Measurements from ENCODE around the gene PARD3B.

The PARD3B gene

GRCh38 chr2:204535764-204536163 is 9.5 kb upstream of the PARD3B start:
- Mint-ChIP-seq H3K4me3 (no peak overlapping the region), H3K27me3 (ENCODE audit: low read depth) (peaks cover 4% of the 10 kb centered on the region), H3K4me1 (no peaks in the 10 kb centered on the region), H3K9me3 (no peaks in the 10 kb centered on the region), H3K27ac (no peak overlapping the region), H3K36me3 (ENCODE audit: low read depth) (no peaks in the 10 kb centered on the region)
- no peak for TF ChIP-seq CTCF (IDR thresholded peaks at IDR 0.05; ENCODE audit: unreplicated experiment in 3 of 3)

GRCh38 chr2:204538182-204539018 is 6.9 kb upstream of the PARD3B start:
- Mint-ChIP-seq H3K4me1 (no peaks in the 10 kb centered on the region), H3K36me3 (ENCODE audit: low read depth) (no peaks in the 10 kb centered on the region), H3K27ac (no peak overlapping the region), H3K9me3 (no peaks in the 10 kb centered on the region), H3K4me3 (no peak overlapping the region), H3K27me3 (ENCODE audit: low read depth) (peaks cover 6% of the 10 kb centered on the region)
- TF ChIP-seq CTCF (IDR thresholded peaks at IDR 0.05; ENCODE audit: unreplicated experiment in 3 of 3) = no peak

- no peaks in the 10 kb centered on the region for H3K9me3 Mint-ChIP-seq
- H3K4me3 Mint-ChIP-seq = no peak overlapping the region
- H3K4me1 Mint-ChIP-seq = no peaks in the 10 kb centered on the region
- peaks cover 10% of the 10 kb centered on the region for H3K27me3 Mint-ChIP-seq (ENCODE audit: low read depth)
- H3K27ac Mint-ChIP-seq = no peak overlapping the region
- TF ChIP-seq CTCF (IDR thresholded peaks at IDR 0.05; ENCODE audit: unreplicated experiment in 3 of 3) = no peak
- no peaks in the 10 kb centered on the region for H3K36me3 Mint-ChIP-seq (ENCODE audit: low read depth)
Observed at GRCh38 chr2:204539019-204539385, 6.3 kb upstream of the PARD3B start.

GRCh38 chr2:204541637-204542036 is 3.6 kb upstream of the PARD3B start:
- peaks cover 14% of the 10 kb centered on the region for H3K4me1 Mint-ChIP-seq
- no peaks in the 10 kb centered on the region for H3K9me3 Mint-ChIP-seq
- H3K36me3 Mint-ChIP-seq (ENCODE audit: low read depth) = no peaks in the 10 kb centered on the region
- no peak overlapping the region for H3K4me3 Mint-ChIP-seq
- no peak overlapping the region for H3K27ac Mint-ChIP-seq
- no peak for TF ChIP-seq CTCF (IDR thresholded peaks at IDR 0.05; ENCODE audit: unreplicated experiment in 3 of 3)
- peaks cover 21% of the 10 kb centered on the region for H3K27me3 Mint-ChIP-seq (ENCODE audit: low read depth)

GRCh38 chr2:204542982-204543608 is 2.2 kb upstream of the PARD3B start:
- no peak for TF ChIP-seq CTCF (IDR thresholded peaks at IDR 0.05; ENCODE audit: unreplicated experiment in 3 of 3)
- Mint-ChIP-seq H3K27me3 (ENCODE audit: low read depth) (peaks cover 21% of the 10 kb centered on the region), H3K9me3 (no peaks in the 10 kb centered on the region), H3K4me1 (peaks cover 23% of the 10 kb centered on the region), H3K27ac (peak overlapping the region in 1 of 3 experiments; percentile 56), H3K36me3 (ENCODE audit: low read depth) (no peaks in the 10 kb centered on the region), H3K4me3 (peak overlapping the region; percentile 67 to 97 (median 68))

Data from nephron (organoid).